GM12872 (cell line): ENCODE data around the gene NIPA2.

ENCODE experiments used
- CTCF ChIP-seq: IDR thresholded peaks from 3 replicates; pipeline ENCODE4 v1.5.1; 2011; ENCODE audit warnings: low read depth, mild to moderate bottlenecking, low read length, moderate library complexity; ENCODE audit not compliant: insufficient read depth

Gene NIPA2

DNA sequence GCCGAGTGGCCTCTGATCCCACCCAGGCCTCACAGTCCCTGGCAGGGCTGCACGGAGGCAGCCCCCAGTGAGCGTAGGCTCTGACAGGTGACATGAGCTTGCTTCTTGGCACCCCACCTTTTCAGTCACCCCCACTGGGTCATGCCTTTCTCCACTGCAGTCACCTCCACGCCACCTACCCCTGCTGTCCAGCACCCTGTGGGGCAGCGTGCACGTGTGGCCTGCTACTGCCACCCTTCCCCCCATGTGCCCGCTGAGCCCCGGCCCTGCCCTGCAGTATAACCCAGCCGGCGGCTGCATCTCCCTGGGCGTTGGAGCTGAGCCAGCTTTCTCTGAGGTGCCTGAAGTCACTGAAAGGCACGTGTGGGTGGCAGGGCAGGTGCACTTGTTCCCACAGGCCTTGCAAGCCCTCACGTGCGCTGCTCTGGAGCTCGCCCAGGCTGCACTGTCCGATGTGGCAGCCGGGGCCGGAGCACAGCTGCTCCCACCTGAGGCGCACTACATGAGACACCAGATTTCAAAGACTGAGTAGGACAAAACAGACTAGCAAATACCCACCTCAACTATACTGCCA, 65.6 kb downstream of the NIPA2 start:
- TF ChIP-seq CTCF, result no peak

DNA sequence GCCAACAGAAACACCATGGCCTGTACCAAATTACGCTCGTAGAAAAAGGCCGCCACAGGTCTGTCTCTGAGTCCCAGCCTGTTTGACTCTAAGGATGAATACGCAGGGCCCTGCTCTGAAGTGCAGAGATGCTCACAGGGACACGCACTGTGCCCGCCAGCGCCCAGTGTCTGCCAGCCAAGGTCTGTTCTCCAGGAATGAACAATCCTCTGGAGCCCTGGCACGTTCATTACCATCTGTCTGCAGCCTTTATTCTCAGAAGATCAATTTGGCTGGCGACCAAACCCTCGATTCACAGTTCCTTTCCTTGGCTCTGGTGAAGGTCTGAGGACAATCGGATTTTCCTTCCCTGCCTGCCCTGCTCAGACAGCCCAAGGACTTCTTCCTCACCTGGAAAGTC, 66.3 kb downstream of the NIPA2 start:
- TF ChIP-seq CTCF, result no peak

- TF ChIP-seq CTCF, result no peak
Measured at GRCh38 chr15:22907161-22907950, 68.9 kb downstream of the NIPA2 start.

DNA sequence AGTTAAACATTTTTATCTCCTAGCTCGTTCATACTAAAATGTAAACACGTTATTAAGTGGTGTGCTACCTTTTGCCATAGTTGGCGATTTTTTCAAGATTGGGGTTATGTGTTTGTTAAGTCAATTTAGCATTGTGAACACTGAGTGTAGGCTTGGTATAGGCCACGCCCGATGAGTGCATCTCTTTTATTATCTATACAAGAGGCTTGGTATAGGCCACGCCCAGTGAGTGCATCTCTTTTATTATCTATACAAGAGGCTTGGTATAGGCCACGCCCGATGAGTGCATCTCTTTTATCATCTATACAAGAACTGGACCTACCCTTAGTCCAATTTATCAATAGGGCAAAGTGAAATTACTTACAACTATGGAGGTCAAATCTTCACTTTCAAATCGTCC, 70.4 kb downstream of the NIPA2 start:
- TF ChIP-seq CTCF, result no peak

GRCh38 chr15:22911306-22911705, 72.8 kb downstream of the NIPA2 start:
- TF ChIP-seq CTCF, result no peak

- TF ChIP-seq CTCF, result no peak
Measured at GRCh38 chr15:22912256-22912655, 73.8 kb downstream of the NIPA2 start.

DNA sequence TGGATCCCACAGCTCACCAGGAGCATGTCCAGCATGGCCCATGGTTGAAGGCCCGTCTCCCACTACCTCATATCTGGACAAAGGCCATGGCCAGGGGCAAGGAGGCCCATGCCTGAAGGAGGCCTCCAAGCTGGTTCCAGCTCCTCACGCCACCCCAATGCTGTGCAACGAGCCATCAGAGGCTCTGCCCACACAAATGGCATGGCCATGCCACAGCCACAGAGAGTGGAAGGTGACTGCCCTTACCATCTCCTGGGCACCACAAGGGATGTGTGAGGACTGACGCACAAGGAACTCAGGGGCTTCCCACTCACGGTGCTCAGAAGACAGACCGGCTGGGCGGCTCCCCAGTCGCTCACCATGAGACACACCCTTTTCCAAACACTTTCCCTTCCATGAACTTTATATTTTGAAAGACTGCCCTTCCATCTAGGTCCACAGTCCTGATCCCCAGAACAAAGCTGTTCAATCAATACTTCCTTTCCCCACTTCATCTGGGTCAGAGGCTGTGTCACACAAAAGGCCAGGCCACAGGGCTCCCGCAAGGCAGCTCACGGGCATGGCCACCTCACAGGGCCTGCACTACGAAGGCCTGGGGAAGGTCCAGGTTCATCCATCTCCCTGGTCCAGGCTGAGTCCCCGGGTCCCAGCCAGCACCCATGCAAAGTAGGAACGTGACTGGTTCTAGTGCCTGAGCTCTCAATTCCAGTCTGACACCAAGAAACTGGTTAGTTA, 75.3 kb downstream of the NIPA2 start:
- no peak for TF ChIP-seq CTCF
